ENCODE results near the gene LCN2. TPM values are rescaled to one million over a fixed set of nuclear protein-coding genes. Genes with fewer than 3 reads are reported as not detected.
"Not testable (repeated sequence)": the region's sequence is repeated elsewhere in the genome, so short reads cannot be mapped to it uniquely, and the experiment has no call there.

The LCN2 gene
- total RNA-seq, 1 experiment from 2014 or later, result not detected

DNA sequence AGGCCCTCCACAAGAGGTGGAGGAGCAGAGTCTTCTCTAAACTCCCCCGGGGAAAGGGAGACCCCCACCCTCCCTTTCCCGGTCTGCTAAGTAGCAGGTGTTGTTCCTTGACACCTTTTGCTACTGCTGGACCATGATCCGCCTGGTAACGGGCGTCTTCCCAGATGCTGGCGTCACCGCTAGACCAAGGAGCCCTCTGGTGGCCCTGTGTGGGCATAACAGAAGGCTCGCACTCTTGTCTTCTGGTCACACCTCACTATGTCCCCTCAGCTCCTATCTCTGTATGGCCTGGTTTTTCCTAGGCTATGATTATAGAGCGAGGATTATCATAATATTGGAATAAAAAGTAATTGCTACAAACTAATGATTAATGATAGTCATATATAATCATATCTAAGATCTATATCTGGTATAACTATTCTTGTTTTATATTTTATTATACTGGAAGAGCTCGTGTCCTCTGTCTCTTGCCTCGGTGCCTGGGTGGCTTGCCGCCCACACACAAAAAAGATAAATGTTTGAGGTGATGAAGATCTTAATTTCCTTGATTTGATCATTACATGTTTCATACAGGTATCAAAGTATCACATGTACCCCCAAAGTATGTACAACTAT lies 19.2 kb upstream of the LCN2 start:
- Histone ChIP-seq H3K79me2 (ENCODE audit: low read length) (peaks cover 24% of the 10 kb centered on the region), H3K4me1 (ENCODE audit: low read length) (peaks cover 24% of the 10 kb centered on the region)
- H3K27me3 ChIP-seq (ENCODE audit: low read length); H3K4me3 ChIP-seq (ENCODE audit: low read length); H3K9me3 ChIP-seq (ENCODE audit: low read length); H3K9ac ChIP-seq (ENCODE audit: low read length); H3K4me2 ChIP-seq (ENCODE audit: low read depth, low read length, poor library complexity, severe bottlenecking); H3K36me3 ChIP-seq (ENCODE audit: insufficient read depth, low read length); H3K27ac ChIP-seq (ENCODE audit: low read length); H3K9me2 ChIP-seq (replicated peaks; ENCODE audit: insufficient read depth, low read length); H4K20me1 ChIP-seq (ENCODE audit: insufficient read depth, low read depth, low read length); DNase-seq; H2AFZ ChIP-seq (ENCODE audit: low read length): not testable (repeated sequence)

DNA sequence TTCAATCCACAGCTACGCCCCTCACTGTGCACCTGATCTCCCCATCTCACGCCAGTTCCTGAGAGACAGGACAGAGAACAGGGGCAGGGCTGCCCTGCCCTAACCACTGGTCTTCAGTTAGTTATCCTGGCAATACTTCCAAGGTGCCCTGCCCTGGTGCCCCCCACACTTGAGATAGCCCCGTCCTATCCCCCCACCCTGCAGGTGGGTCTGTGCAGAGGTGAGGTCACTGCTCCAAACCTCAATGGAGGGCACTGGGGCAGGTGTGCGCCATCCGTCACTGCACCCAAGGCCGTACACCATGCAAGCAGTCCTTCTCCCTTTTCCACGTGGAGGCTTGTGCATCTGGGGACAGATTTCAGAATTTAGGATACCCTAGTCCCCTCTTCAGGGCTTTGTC lies 18.6 kb upstream of the LCN2 start:
- not testable (repeated sequence) for DNase-seq

DNA sequence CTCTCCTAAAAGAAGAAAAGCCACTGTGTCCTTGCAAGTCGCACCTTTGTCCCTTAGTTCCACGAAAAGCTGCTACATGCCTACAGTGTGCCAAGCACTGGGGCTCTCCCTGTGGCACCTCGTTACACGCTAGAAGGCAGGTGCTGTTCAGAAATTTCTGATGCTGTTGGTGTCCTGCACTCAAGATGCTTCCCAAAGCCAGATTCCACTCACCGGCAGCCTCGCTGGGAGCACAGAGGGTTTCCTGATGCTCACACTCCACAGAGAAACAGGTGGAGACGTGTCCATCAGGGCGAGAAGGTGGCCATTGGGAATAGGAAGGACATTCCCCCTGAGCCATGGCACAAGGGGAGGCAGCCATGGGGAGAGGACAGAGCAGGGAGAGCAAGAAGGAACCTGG lies 17.9 kb upstream of the LCN2 start:
- not testable (repeated sequence) for H3K4me3 ChIP-seq (ENCODE audit: low read length); H3K9me3 ChIP-seq (ENCODE audit: low read length); H3K9ac ChIP-seq (ENCODE audit: low read length); H3K27ac ChIP-seq (ENCODE audit: low read length); H3K4me2 ChIP-seq (ENCODE audit: low read depth, low read length, poor library complexity, severe bottlenecking); H3K9me2 ChIP-seq (replicated peaks; ENCODE audit: insufficient read depth, low read length); DNase-seq; H3K27me3 ChIP-seq (ENCODE audit: low read length); H3K36me3 ChIP-seq (ENCODE audit: insufficient read depth, low read length); H4K20me1 ChIP-seq (ENCODE audit: insufficient read depth, low read depth, low read length); H2AFZ ChIP-seq (ENCODE audit: low read length)
- H3K79me2 ChIP-seq (ENCODE audit: low read length), result peaks cover 12% of the 10 kb centered on the region
- H3K4me1 ChIP-seq (ENCODE audit: low read length), result peaks cover 11% of the 10 kb centered on the region

More for the DNA sequence above, 18.6 kb upstream of the LCN2 start:
- not testable (repeated sequence) for H4K20me1 ChIP-seq (ENCODE audit: insufficient read depth, low read depth, low read length); H3K9ac ChIP-seq (ENCODE audit: low read length); H3K4me3 ChIP-seq (ENCODE audit: low read length); H3K27ac ChIP-seq (ENCODE audit: low read length); H2AFZ ChIP-seq (ENCODE audit: low read length); H3K27me3 ChIP-seq (ENCODE audit: low read length); H3K9me3 ChIP-seq (ENCODE audit: low read length); H3K4me2 ChIP-seq (ENCODE audit: low read depth, low read length, poor library complexity, severe bottlenecking); H3K9me2 ChIP-seq (replicated peaks; ENCODE audit: insufficient read depth, low read length); H3K36me3 ChIP-seq (ENCODE audit: insufficient read depth, low read length)
- Histone ChIP-seq H3K79me2 (ENCODE audit: low read length) (peaks cover 19% of the 10 kb centered on the region), H3K4me1 (ENCODE audit: low read length) (peaks cover 18% of the 10 kb centered on the region)

DNA sequence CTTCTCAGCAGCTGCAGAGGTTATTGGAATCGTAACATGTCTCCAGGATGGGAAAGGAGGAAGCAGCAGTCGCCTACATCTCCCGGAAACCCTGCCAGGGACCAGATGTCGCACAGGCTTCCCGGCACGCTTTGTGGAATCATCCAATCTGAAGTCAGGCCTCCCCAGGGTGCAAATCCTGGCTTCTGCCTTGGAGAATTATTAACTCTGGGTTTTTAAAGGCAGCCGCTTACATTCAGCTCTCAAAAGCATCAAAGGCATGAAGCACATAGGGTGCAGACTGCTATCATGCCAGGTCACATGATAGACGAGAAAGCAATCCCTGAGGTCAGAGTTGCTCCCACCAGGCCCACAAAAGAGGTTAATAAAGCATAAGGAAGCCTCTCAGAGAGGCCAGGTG lies 17.1 kb upstream of the LCN2 start:
- not testable (repeated sequence) for H3K9ac ChIP-seq (ENCODE audit: low read length); H4K20me1 ChIP-seq (ENCODE audit: insufficient read depth, low read depth, low read length); H3K4me2 ChIP-seq (ENCODE audit: low read depth, low read length, poor library complexity, severe bottlenecking); H3K79me2 ChIP-seq (ENCODE audit: low read length); H3K36me3 ChIP-seq (ENCODE audit: insufficient read depth, low read length); H3K4me1 ChIP-seq (ENCODE audit: low read length); H2AFZ ChIP-seq (ENCODE audit: low read length); H3K4me3 ChIP-seq (ENCODE audit: low read length); H3K27ac ChIP-seq (ENCODE audit: low read length); H3K9me2 ChIP-seq (replicated peaks; ENCODE audit: insufficient read depth, low read length); H3K27me3 ChIP-seq (ENCODE audit: low read length); DNase-seq; H3K9me3 ChIP-seq (ENCODE audit: low read length)

DNA sequence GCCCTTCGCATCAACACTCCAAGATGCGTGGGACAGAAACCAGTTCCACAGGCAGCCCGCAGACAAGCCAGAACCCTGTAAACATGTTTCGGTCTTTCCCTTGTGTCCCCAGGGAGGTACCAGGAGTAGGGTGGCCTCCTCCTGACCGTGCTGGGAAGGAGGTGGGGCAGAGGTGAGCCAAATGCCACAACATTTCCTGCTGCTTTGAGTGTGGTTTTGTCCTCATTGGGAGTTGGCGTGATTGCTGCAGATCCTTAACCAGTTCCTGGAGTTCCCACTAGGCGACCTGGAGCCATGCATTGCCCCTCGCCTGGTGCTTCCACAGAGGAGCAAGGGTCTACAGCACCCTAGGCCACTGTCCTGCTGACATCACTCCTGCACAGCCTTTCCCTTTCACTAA lies 13.7 kb upstream of the LCN2 start:
- not testable (repeated sequence) for H3K9me2 ChIP-seq (replicated peaks; ENCODE audit: insufficient read depth, low read length); H3K4me2 ChIP-seq (ENCODE audit: low read depth, low read length, poor library complexity, severe bottlenecking); H3K27ac ChIP-seq (ENCODE audit: low read length); H3K79me2 ChIP-seq (ENCODE audit: low read length); H3K4me1 ChIP-seq (ENCODE audit: low read length); H3K9me3 ChIP-seq (ENCODE audit: low read length); H2AFZ ChIP-seq (ENCODE audit: low read length); DNase-seq; H3K9ac ChIP-seq (ENCODE audit: low read length); H4K20me1 ChIP-seq (ENCODE audit: insufficient read depth, low read depth, low read length); H3K4me3 ChIP-seq (ENCODE audit: low read length); H3K36me3 ChIP-seq (ENCODE audit: insufficient read depth, low read length); H3K27me3 ChIP-seq (ENCODE audit: low read length)

DNA sequence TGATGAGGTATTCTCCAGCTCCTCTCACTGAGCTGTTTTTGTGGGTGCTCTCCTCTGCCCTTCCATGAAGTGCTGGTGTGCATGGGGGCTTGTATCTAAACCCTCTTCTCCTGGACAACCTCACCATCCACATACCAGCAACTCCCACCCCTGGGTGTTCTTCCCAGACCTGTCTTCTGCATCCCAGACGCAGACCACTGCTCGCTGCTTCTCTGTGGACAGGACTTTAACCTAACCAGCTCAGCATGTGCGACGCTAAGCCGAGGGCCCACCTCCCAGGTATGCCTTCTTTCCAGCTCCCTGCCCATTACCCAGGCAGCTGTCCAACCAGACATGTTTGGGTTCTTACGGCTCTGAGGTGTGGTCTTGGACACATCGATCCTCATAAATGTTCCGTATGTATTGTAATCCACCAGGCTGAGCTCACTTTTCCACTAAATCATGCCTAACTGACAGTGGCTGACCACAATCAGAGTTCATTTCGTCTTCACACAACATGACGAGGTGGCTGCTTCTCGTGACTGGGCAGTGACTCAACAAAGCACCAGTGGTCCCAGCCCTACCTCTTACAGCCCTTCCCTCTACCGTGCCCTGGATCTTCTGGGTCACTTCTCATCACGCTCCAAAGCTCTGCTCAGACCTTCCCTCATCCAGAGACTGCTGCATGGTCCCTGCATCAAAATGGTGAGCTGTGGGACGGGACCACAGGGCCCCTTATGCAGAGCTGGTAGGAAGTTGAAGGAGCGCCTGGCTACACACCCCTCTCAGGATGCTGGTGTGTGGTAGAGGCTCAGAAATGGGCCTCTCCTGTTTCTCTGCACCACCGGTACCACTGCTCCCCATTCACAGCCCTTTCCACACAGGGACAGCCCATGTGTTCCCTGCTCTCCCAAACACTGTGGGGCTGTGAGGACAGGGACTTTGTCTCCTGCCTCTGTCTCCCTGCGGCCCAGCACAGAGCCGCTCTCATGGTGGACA lies 12.1 kb upstream of the LCN2 start:
- no peak overlapping the region for H3K9ac ChIP-seq (ENCODE audit: low read length)
- no peak overlapping the region for H3K4me2 ChIP-seq (ENCODE audit: low read depth, low read length, poor library complexity, severe bottlenecking)

DNA sequence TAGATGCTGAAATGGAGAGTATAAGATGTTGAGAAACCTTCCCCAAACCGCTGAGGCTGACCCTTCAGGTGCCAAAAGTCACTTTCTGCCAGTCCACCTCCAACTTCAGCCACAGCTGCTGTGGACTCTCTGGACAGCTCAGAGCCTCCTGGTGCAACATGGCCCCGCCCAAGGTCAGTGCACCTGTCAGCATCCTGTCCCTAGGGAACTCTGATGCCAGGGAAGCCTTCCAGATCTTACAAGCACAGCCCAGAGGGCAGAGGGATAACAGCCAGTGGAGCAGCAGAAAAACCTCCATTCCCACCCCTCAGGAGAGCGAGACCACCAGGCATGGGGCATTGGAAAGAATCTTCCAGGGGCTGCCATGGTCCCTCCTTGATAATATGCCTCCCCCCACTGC lies 11.3 kb upstream of the LCN2 start:
- no peak for DNase-seq
- Histone ChIP-seq H3K4me3 (ENCODE audit: low read length) (no peak overlapping the region), H3K4me2 (ENCODE audit: low read depth, low read length, poor library complexity, severe bottlenecking) (no peak overlapping the region), H3K79me2 (ENCODE audit: low read length) (no peaks in the 10 kb centered on the region), H3K9me3 (ENCODE audit: low read length) (no peaks in the 10 kb centered on the region), H3K9ac (ENCODE audit: low read length) (no peak overlapping the region), H3K9me2 (replicated peaks; ENCODE audit: insufficient read depth, low read length) (no peaks in the 10 kb centered on the region), H3K36me3 (ENCODE audit: insufficient read depth, low read length) (no peaks in the 10 kb centered on the region), H3K4me1 (ENCODE audit: low read length) (no peaks in the 10 kb centered on the region), H3K27me3 (ENCODE audit: low read length) (no peaks in the 10 kb centered on the region), H4K20me1 (ENCODE audit: insufficient read depth, low read depth, low read length) (no peaks in the 10 kb centered on the region), H2AFZ (ENCODE audit: low read length) (no peak overlapping the region), H3K27ac (ENCODE audit: low read length) (no peak overlapping the region)

More for the DNA sequence above, 12.1 kb upstream of the LCN2 start:
- H3K36me3 ChIP-seq (ENCODE audit: insufficient read depth, low read length), result no peaks in the 10 kb centered on the region
- H3K4me1 ChIP-seq (ENCODE audit: low read length), result no peaks in the 10 kb centered on the region
- H2AFZ ChIP-seq (ENCODE audit: low read length), result no peak overlapping the region
- H3K9me2 ChIP-seq (replicated peaks; ENCODE audit: insufficient read depth, low read length), result no peaks in the 10 kb centered on the region
- no peaks in the 10 kb centered on the region for H4K20me1 ChIP-seq (ENCODE audit: insufficient read depth, low read depth, low read length)
- H3K9me3 ChIP-seq (ENCODE audit: low read length), result no peaks in the 10 kb centered on the region
- H3K27me3 ChIP-seq (ENCODE audit: low read length), result no peaks in the 10 kb centered on the region
- no peak overlapping the region for H3K4me3 ChIP-seq (ENCODE audit: low read length)
- H3K27ac ChIP-seq (ENCODE audit: low read length), result no peak overlapping the region
- no peaks in the 10 kb centered on the region for H3K79me2 ChIP-seq (ENCODE audit: low read length)
- no peak for DNase-seq

DNA sequence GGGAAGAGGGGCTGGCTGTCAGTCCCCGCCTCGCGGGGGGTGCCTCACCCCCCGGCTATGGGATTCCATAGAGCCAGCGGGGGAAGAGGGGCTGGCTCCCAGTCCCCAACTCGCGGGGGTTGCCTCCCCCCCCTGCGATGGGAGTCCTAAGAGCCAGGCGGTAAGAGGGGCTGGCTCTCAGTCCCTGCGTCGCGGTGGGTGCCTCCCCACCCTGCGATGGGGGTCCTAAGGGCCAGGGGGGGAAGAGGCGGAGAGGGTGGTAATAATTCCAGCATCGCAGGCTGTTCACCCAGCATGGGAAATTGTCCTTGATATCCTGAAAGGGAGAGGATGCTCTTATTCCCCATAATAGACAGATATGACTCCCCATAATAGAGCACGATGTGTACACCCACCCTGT lies 9.6 kb upstream of the LCN2 start:
- H3K4me3 ChIP-seq (ENCODE audit: low read length), result no peak overlapping the region
- no peaks in the 10 kb centered on the region for H3K4me1 ChIP-seq (ENCODE audit: low read length)
- H3K79me2 ChIP-seq (ENCODE audit: low read length), result no peaks in the 10 kb centered on the region
- no peak overlapping the region for H3K27ac ChIP-seq (ENCODE audit: low read length)
- H3K4me2 ChIP-seq (ENCODE audit: low read depth, low read length, poor library complexity, severe bottlenecking), result no peak overlapping the region
- no peak overlapping the region for H3K9ac ChIP-seq (ENCODE audit: low read length)
- no peak for DNase-seq
- H3K36me3 ChIP-seq (ENCODE audit: insufficient read depth, low read length), result no peaks in the 10 kb centered on the region
- H3K9me3 ChIP-seq (ENCODE audit: low read length), result no peaks in the 10 kb centered on the region
- H3K27me3 ChIP-seq (ENCODE audit: low read length), result no peaks in the 10 kb centered on the region
- no peaks in the 10 kb centered on the region for H3K9me2 ChIP-seq (replicated peaks; ENCODE audit: insufficient read depth, low read length)
- no peaks in the 10 kb centered on the region for H4K20me1 ChIP-seq (ENCODE audit: insufficient read depth, low read depth, low read length)
- no peak overlapping the region for H2AFZ ChIP-seq (ENCODE audit: low read length)

Data from Karpas-422 (cell line).